IPS DF 4.7 (cell line): ENCODE data around the gene GALNT2.

ENCODE experiments used
- DNase-seq: peaks from one replicate; pipeline ENCODE4 v3.0.0-alpha.2; 2013; ENCODE audit warnings: low spot score; ENCODE audit errors: extremely low read depth

Gene GALNT2

DNA sequence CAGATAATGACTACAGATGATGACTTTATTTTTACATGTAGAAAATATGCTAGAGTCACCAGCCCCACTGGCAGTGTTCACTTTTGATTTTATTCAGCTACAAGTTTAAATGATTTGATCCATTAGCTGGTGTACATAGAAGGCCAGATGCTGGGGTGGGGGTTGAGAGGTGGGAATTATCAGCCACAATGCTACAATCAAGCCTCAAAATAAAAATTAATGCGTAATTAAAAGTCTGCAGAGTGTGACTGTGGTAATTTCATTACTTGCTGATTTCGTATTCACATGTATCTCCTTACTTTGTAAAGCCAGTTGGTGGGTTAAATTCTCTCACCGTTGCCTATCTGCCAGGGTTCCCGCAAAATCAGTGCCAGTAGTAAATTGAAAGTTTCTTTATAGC lies 109.3 kb downstream of the GALNT2 start:
- DNase-seq: no peak

DNA sequence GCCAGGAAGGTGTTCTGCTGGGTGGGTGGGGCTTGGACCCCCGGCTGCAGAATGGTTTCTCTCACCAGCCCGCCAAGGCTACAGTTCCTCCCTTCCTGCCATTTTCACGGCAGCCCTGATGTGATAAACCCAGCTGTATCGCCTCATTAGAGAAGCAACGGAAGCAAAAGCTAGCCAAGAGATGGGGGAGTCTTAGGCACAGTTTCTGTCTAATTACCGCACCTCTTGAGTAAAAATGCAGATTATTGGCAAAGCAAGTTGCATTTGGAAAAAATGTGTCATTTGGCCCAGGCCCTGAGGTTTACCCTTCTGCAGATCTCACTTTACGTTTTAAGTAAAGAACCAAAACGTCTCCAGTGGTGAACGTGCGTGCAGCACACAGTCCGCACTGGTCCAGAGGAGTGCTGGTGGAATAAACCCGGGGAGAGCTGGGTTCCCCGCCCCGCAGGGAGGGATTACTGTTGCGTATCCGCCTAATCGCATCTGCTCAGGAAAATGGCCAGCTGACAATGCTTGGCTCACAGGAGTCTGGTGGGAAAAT lies 109.9 kb downstream of the GALNT2 start:
- no peak for DNase-seq

DNA sequence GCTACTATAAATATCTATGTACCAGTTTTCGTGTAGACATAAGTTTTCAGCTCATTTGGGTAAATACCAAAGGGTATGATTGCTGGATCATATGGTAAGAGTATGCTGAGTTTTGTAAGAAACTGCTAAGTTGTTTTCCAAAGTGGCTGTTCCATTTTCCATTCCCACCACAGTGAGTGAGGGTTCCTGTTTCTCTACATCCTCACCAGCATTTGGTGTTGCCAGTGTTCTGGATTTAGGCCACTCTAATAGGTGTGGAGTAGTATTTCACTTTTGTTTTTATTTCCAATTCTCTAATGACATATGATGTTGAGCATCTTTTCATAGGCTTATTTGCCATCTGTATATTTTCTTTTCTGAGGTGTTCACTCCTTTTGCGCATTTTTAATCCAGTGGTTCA lies 112.2 kb downstream of the GALNT2 start:
- DNase-seq: no peak

DNA sequence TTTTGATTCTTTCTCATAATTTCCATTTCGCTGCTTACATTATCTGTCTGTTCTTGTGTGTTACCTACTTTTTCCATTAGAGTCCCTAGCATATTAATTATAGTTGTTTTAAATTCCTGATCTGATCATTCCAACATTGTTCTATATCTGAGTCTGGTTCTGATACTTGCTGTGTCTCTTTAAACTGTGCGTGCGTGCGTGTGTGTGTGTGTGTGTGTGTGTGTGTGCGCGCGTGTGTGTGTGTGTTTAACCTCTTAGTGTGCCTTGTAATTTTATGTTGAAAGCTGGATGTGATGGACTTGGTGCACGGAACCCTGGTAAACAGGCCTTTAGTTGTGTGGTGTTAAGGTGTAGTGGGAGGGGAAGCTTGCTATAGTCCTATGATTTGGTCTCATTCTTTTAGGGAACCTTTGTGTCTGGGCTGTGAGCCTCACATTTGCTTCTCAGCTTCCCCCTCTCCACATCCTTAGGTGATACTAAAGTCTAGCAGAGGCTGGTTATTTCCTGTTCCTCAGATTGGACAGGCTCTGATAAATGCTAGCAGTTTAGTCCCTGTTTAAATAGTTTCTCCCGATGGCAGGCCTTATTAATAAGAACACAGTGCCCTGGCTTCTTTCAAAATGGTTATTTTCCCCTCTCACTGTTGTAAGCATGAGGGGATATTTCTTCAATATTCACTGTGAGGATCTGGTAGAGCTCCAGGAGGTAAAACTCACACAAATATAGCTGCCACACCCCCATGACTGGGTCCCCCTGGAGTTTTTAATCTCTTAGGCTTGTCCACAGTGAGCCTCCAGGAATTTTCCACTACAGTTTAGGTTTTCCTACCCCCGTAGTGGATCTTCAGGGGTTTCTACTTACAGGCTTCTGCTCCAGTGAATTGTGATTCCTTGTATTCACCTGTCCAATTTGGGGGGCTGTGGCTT lies 118.3 kb downstream of the GALNT2 start:
- DNase-seq: no peak

DNA sequence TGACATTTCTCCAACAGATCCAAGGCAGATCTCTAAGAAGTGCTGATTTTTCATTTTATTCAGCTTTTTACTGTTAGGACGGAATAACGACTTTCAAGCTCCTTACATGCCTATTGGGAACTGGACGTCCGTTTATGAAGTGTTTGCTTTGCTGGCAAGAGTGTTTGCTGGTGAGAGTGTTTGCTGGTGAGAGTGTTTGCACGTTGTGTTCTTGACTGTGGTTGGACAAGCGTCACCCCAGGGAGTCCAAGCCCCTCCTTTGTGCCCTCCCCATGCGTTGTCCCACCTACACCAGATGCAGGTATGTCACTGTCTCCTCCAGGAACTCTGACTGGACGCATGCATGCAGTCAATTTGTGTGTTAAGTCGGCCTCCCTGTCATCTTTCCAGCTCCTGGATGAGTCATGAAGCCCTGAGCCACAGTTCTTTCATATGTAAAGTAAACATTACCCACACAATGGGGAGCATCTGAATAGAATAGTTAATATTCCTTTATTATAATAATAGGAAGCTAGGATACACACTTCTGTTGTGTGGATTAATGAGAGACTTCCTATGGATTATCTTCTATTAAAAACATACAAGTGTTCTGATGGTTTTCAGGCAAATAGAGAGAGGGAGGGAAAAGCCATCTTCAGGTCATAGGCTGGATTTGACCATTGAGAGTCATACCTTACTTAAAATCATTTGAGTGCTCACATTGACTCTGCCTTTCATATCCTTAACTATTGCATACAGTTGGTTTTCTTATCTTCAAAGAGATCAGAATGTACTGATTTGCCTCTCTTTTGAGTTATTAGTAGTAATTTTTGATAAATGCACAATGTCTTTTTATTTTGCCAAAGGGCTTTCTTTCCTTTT lies 119.2 kb downstream of the GALNT2 start:
- peak; percentile 60 for DNase-seq

DNA sequence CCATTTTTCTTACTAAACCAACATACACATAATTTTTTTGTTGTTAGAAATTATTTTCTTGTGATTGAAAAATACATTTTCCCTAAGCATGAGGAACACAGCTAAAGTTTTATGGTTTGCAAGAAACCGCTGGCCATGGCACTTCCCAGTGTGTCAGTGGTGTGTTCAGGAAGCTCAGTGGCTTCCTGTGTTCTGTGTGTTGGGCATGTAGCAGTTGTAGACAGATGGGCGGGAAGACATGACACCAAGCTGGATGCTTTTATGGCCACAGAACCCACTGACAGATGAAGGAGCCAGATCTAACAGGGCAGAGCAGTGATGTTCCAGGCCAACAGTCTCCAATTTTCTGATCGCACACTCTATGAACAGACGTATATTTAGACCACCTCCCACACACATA lies 119.8 kb downstream of the GALNT2 start:
- DNase-seq: no peak

DNA sequence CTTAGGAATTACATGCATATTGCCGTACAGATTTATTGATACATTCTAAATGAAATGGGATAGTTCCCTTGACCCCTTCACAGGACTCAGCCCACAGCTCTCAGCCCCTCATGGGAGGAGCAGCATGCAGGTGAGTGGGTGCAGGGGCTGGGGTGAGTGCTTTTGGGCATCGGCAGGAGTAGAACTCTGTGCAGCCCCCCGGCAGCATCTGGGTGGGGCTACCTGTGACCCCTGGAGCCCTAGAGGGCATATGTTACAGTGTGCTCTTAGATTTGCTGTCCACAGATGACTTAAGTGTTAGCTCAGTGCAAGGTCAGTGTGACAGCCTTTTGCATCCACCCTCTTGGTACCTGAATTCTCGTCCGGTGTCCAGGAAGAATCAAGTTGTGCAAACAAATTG lies 120.3 kb downstream of the GALNT2 start:
- DNase-seq: no peak

DNA sequence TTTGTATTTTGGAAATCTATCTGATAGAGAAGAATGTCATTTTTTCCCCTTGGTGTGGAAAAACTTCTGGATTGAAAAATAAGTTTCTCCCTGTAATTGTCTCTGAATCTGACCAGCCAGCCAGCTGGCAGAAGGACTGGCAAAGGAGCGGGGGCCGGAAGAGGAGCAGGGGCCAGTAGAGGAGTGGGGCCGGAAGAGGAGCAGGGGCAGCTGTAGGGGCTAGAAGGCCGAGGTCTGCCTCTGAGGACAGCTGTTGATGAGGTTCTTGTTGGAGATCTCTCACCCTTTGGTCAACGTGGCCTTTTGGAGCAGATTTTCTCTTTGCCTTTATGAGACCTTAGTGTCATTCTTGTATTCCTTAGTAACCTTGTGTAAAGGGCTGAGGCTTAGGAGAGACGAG lies 121.8 kb downstream of the GALNT2 start:
- DNase-seq: no peak

DNA sequence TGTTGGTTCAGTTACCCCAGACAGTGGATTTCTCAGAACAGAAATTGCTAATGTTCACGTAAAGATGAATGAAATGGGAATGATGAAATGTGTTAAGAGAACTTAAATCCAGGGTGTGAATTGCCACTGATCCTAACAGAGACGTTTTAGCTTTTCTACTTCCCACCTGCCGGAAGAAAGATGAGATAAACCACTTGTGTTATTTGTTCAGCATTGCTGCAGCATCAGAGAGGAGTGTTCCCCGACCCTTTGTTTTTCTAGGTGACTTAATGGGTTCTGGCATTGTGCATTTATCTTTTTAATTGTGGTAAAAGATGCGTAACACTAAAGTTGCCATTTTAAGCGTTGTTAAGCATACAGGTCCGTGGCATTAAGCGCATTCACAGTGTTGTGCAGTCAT lies 122.3 kb downstream of the GALNT2 start:
- no peak for DNase-seq

DNA sequence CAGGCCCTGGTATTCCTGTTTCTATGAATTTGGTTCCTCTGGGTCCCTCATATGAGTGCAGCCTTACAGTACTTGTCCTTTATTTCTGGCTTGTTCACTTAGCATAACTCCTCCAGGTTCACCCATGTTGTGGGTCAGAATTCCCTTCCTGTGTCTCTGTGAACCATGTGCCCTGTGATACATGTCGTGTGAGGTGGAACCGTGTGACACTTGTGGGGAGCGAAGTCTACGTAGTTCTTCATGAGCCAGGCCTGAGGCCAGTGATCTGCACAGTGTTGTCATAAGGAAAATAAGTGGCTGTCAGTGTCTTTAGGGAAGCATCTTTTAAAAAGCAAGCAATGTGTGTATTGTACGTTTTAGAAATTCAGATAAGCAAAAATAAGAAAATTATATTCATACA lies 122.8 kb downstream of the GALNT2 start:
- no peak for DNase-seq

DNA sequence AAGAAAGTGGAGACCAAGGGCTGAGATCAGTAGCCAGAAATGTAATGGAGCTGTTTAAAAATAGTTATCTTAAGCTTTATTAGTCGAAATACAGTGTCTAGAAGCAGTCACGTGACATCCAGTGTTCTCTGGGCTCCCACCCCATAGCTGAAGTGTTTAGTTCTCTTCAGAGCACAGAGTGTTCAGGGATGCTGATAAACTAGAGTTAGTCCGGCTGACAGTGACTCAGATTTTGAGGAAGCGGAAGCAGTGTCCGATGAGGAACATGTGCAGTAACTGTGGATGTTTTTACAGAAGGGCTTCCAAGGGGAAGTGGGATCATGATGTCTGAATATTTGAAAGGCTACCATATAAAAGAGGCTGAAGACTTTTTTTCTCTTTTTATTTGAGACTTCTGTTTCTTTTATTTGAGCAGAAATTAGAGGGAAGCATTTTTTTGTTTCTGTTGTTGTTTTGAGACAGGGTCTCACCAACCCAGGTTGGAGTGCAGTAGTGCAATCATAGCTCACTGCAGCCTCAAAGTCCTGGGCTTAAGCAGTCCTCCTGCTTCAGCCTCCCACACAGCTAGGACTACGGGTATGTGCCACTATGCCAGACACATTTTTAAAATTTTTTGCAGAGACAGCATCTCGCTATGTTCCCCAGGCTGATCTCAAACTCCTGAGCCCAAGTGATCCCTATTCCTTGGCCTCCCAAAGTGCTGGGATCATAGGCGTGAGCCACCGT lies 124.2 kb downstream of the GALNT2 start:
- DNase-seq: no peak

DNA sequence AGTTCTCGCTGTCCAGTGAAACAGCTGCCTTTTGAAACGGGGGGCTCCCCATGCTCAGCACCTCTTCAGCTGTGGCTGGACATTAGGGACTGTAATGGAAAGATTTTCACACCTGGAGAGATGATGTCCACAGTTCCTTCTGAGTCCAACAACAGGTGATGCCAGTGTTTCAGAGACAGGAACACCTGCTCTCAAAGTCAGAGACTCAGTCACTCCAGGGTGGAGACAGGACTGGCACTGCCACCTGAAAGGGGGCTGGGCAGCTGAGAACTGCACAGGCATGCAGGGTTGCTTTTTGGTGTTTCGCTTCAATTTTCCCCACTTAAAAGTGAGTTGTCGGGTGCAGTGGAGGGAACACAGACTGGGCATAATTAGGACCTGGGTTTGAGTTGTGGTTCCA lies 124.8 kb downstream of the GALNT2 start:
- no peak for DNase-seq

DNA sequence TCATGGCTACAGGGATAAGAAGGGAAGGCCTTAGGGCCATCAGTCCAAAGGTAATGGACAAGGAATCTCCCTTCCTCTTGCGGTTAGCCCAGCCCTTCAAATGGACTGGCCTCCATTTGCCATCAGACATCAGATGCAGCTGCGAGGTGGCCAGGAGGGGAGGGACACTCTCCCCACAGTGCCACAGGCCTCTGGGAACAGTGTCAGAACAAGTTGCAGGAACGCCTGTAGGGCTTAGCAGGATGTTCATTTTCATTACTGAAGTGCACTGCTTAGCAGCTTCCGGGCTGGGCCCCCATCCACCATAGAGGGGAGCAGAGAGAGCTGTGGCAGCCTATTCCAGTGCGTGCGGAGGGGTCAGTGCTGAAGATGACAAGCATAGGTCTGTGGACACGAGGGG lies 127.5 kb downstream of the GALNT2 start:
- no peak for DNase-seq

DNA sequence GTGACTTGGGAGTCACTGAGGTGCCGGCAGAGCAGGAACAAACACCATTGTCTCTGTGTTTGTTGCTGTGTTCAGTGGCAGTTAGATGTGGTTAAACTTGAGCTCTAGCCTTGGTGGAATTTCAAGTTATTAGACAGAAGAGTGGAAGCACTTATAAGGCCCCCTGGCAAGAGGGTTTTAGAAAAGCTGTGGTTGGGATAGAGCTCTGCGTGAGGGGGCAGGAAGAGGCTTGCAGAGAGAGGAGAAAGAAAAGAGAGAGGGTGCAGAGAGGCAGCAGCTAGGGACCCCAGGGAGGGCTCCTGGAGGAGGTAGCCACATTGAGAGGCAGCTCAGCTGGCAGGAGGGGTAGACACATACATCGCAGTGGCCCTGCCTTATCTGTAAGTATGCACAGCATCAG lies 128.2 kb downstream of the GALNT2 start:
- DNase-seq: no peak

DNA sequence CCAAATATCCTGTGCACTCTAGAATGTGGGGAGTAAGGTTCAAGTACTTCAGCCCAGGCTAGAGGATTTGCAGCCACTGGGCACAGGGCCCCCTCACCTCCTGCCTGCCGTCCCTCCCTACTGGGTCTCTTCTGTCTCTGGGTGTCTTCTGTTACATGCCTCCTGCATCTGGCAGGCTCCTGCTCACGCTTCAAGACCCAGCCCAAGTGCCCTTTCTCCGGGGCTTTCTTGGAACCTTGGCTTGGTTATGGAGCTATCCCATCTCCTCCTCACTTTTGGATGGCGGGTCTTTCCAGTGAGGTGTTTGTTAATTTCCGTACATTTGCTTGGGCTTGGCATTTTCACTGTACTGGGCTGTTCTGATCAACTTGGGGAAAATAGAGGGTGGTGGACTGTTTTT lies 129.0 kb downstream of the GALNT2 start:
- DNase-seq: no peak

DNA sequence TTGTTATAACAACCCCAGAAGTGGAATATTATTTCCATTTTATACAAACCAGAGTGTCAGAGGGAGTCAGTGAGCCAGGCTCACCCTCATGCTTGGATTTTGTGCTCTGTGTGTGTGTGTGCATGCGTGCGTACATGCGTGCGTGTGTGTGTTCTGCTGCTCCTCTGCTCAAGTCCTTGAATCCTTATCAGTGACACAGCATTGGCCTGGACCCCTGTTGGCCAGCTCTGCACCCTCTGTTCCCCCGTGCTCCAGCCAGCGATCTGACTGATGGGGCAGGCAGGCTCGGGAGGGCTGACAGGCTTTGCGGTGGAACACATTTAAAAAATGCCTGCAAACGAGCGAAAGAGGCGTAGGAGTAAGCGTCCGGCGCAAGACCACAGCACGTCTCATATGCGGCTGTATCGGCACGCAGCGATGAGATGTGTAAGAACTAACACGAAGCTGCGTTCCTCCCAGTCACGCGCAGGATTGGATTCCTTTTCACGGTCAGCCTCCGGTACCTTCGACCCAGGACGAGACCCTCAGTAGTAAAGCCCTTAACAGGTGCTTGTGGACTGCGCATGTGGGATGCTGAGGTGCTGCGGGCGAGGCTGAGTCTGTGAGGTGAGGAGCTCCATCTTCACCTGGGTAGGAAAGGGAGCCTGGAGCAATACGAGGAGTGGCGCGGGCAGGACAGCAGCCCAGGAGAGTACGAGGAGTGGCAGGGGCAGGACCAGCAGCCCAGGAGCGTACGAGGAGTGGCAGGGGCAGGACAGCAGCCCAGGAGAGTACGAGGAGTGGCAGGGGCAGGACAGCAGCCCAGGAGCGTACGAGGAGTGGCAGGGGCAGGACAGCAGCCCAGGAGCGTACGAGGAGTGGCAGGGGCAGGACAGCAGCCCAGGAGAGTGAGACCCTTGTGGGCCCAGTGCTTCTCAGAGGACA lies 130.9 kb downstream of the GALNT2 start:
- DNase-seq: no peak

DNA sequence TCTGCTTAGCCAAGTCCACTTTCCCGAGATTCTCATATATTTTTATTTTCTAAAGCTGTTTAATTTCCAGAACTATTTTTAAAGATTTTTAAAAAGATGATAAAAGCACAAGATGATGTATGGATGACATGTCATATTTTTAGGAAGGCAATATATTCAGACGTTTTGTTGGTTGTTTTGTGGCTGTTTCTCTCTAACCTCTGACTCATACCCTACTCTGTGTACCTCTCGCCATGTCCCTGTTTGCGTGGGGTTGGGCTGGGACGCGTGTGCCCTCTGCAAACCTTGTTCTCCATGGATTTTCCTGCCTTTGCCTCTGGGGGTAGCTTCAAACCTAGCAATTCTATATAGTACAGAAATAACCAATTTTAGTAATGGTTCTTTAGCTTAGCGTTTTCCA lies 132.0 kb downstream of the GALNT2 start:
- no peak for DNase-seq

DNA sequence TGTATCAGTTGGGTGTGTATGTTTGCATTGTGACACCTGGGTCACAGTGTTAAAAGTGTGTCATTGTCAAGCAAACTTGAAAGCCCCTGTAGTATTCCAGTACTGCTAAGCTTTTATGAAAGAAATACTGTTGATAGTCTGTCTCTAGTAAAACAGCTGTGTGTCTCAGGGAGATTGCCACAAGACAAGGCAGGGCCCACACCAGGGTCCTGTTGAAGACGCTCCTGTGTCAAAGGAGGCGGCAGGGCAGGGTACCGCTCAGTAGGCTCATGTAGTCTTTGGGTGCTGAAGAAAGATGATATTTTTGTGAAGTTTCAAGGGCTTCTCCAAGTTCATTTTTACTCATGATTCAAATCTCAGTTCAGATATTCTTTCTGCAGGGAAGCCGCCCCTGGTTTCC lies 132.5 kb downstream of the GALNT2 start:
- DNase-seq: no peak

DNA sequence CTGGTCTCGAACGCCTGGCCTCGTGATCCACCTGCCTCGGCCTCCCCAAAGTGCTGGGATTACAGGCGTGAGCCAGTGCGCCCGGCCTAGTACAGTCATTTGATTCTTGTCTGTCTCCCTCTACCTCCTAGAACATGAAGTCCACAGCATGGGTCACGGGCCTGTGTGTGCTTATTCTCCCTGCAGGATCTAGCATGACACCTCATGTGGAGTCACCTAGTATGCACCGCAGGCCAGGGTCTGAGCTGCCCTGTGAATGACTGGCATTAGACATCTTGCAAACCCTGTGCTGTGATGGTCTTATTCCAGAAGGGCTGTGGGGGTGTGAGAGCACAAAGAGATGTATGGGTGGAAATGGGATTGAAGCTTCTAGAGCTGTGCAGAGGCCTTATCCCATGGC lies 133.2 kb downstream of the GALNT2 start:
- DNase-seq: no peak

DNA sequence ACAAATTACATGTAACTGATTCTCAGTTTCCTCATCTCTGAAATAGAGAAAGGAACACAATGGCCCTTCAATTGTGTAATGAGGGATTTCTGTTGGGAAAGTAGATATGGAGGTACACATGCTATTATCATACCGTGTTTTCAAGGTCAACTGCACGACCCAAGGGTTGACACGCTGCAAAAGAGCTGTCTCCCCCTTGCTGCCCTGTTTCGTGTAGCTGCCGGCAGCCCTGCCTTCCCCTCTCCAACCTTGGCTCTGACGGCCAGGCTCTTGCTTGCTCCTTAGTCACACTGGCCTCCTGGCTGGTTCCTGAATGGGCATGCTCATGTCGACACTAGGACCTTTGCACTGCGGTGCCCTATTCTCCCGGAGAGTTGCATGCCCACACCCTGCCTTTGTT lies 134.4 kb downstream of the GALNT2 start:
- DNase-seq: no peak

DNA sequence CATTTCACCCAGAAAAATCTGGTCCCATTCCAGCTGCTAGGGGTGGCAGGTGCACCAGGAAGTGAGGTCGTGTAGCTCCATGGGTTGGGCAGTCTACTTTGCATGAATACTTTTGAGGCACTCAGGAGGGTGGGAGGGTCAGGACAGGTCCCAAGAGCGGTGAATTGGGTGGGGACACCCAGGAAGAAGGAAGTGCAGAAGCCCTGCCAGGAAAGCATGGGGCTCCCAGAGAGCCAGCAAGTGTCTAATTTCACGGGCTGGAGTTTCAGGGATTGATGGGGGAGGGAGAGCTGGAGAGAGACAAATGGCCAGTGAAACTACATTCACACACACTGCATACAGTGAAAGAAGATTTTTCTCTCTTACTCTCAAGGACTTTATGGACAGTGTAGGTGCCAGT lies 137.8 kb downstream of the GALNT2 start:
- no peak for DNase-seq
